DOHH2 (cell line): ENCODE measurements around the gene USP32.

Source experiments
- H3F3A ChIP-seq: fragments of 200-600 bp; sonication (generic), shearing (Covaris generic); 2 replicates; pipeline ENCODE4 v1.6.0; 2016; ENCODE audit warnings: antibody characterized with exemption, mild to moderate bottlenecking; ENCODE audit not compliant: control insufficient read depth, insufficient read depth
- H3K27ac ChIP-seq: fragments of 200-600 bp; sonication (generic); 2 replicates; pipeline ENCODE4 v1.5.1; 2014; ENCODE audit warnings: low read depth, mild to moderate bottlenecking, low read length, moderate library complexity
- H3K27me3 ChIP-seq: fragments of 200-600 bp; sonication (generic); 2 replicates; pipeline ENCODE4 v1.6.1; 2014; ENCODE audit warnings: mild to moderate bottlenecking, low read length, mixed read lengths; ENCODE audit not compliant: control insufficient read depth
- H3K36me3 ChIP-seq: fragments of 200-600 bp; sonication (generic); 2 replicates; pipeline ENCODE4 v1.6.1; 2014; ENCODE audit warnings: mild to moderate bottlenecking, low read length, moderate library complexity, mixed read lengths; ENCODE audit not compliant: control insufficient read depth
- H3K4me1 ChIP-seq: fragments of 200-600 bp; sonication (generic); 2 replicates; pipeline ENCODE4 v1.6.1; 2014; ENCODE audit warnings: mild to moderate bottlenecking, low read length, mixed read lengths; ENCODE audit not compliant: control insufficient read depth
- H3K4me2 ChIP-seq: fragments of 200-600 bp; sonication (generic); 2 replicates; pipeline ENCODE4 v1.6.0; 2014; ENCODE audit warnings: mild to moderate bottlenecking, low read length, moderate library complexity
- H3K4me3 ChIP-seq: fragments of 200-600 bp; sonication (generic); 2 replicates; pipeline ENCODE4 v1.5.1; 2014; ENCODE audit warnings: mild to moderate bottlenecking, low read length, mixed read lengths
- H3K79me2 ChIP-seq: fragments of 200-600 bp; sonication (generic); 2 replicates; pipeline ENCODE4 v1.6.1; 2014; ENCODE audit warnings: mild to moderate bottlenecking, low read length, mixed read lengths; ENCODE audit not compliant: control insufficient read depth
- H3K9me2 ChIP-seq: fragments of 200-600 bp; sonication (generic); replicated peaks from 2 replicates; pipeline ENCODE4 v1.6.1; 2014; ENCODE audit warnings: mild to moderate bottlenecking, low read length, mixed read lengths; ENCODE audit not compliant: control insufficient read depth
- H3K9me3 ChIP-seq: fragments of 200-600 bp; sonication (generic); 2 replicates; pipeline ENCODE4 v1.6.1; 2014; ENCODE audit warnings: antibody characterized with exemption, low read length, mixed read lengths; ENCODE audit not compliant: control insufficient read depth, insufficient read depth
- H4K20me1 ChIP-seq: fragments of 200-600 bp; sonication (generic); 2 replicates; pipeline ENCODE4 v1.6.0; 2014; ENCODE audit warnings: low read depth, mild to moderate bottlenecking, antibody characterized with exemption, low read length, moderate library complexity; ENCODE audit not compliant: control insufficient read depth, insufficient read depth
- CTCF ChIP-seq: fragments of 200-600 bp; sonication (generic); IDR thresholded peaks from one replicate; pipeline ENCODE4 v1.5.1; 2014; ENCODE audit warnings: antibody characterized with exemption, mild to moderate bottlenecking, low read depth, low read length; ENCODE audit not compliant: poor library complexity, severe bottlenecking
- EZH2phosphoT487 ChIP-seq: fragments of 200-600 bp; sonication (generic); IDR thresholded peaks from 2 replicates; pipeline ENCODE4 v1.6.1; 2017; ENCODE audit warnings: borderline replicate concordance, mild to moderate bottlenecking, antibody characterized with exemption, low read length, moderate library complexity, mixed read lengths

USP32 gene

GRCh38 chr17:60156746-60157145, 235.2 kb downstream of the USP32 start:
- H3K4me1 ChIP-seq = no peaks in the 10 kb centered on the region

GRCh38 chr17:60155815-60156214, 236.1 kb downstream of the USP32 start:
- Histone ChIP-seq H3K79me2 (no peaks in the 10 kb centered on the region), H3K27me3 (peaks cover 18% of the 10 kb centered on the region), H4K20me1 (no peaks in the 10 kb centered on the region), H3K36me3 (no peaks in the 10 kb centered on the region), H3K4me1 (peaks cover 9% of the 10 kb centered on the region), H3K27ac (no peak overlapping the region), H3K9me3 (no peaks in the 10 kb centered on the region), H3K4me3 (no peak overlapping the region), H3F3A (no peaks in the 10 kb centered on the region), H3K9me2 (no peaks in the 10 kb centered on the region), H3K4me2 (no peak overlapping the region)
- TF ChIP-seq EZH2phosphoT487 (no peak), CTCF (no peak)

More at GRCh38 chr17:60156746-60157145, 235.2 kb downstream of the USP32 start:
- Histone ChIP-seq H3K27me3 (peaks cover 11% of the 10 kb centered on the region), H3K9me2 (no peaks in the 10 kb centered on the region), H3K79me2 (no peaks in the 10 kb centered on the region), H4K20me1 (no peaks in the 10 kb centered on the region), H3K36me3 (no peaks in the 10 kb centered on the region), H3F3A (no peaks in the 10 kb centered on the region), H3K4me3 (no peak overlapping the region), H3K9me3 (no peaks in the 10 kb centered on the region), H3K4me2 (no peak overlapping the region), H3K27ac (no peak overlapping the region)
- no peak for TF ChIP-seq CTCF

- no peak overlapping the region for H3K27ac ChIP-seq
- TF ChIP-seq CTCF = no peak
- TF ChIP-seq EZH2phosphoT487 = no peak
- H3K4me1 ChIP-seq = peaks cover 11% of the 10 kb centered on the region
- no peaks in the 10 kb centered on the region for H3K36me3 ChIP-seq
- no peaks in the 10 kb centered on the region for H4K20me1 ChIP-seq
- no peaks in the 10 kb centered on the region for H3K79me2 ChIP-seq
- H3F3A ChIP-seq = no peaks in the 10 kb centered on the region
- peaks cover 18% of the 10 kb centered on the region for H3K27me3 ChIP-seq
- no peak overlapping the region for H3K4me2 ChIP-seq
- no peak overlapping the region for H3K4me3 ChIP-seq
- no peaks in the 10 kb centered on the region for H3K9me2 ChIP-seq
- H3K9me3 ChIP-seq = no peaks in the 10 kb centered on the region
Observed at GRCh38 chr17:60155427-60155814, 236.5 kb downstream of the USP32 start.
